H1 (cell line): ENCODE results near the gene UBR3. TPM values are rescaled to one million over a fixed set of nuclear protein-coding genes. Genes with fewer than 3 reads are reported as not detected.

ENCODE experiments used
- NANOG ChIP-seq: IDR thresholded peaks from 2 replicates; pipeline ENCODE4 v1.6.1; 2011; ENCODE audit warnings: low read length, low read depth, mild to moderate bottlenecking, inconsistent platforms; ENCODE audit not compliant: insufficient read depth, poor library complexity, severe bottlenecking
- RNF2 ChIP-seq: fragments of 200-900, 300-1000 bp; sonication (generic); IDR thresholded peaks from 2 replicates; pipeline ENCODE4 v1.7.1; 2016; ENCODE audit warnings: borderline replicate concordance, low read depth, mild to moderate bottlenecking, antibody characterized with exemption, low read length; ENCODE audit not compliant: poor library complexity, severe bottlenecking; ENCODE audit errors: missing control alignments
- SUZ12 ChIP-seq: fragments of 200-600 bp; sonication (generic); IDR thresholded peaks from 2 replicates; pipeline ENCODE4 v1.6.1; 2012; ENCODE audit warnings: mild to moderate bottlenecking, inconsistent platforms, low read length, moderate library complexity, mixed read lengths
- TEAD4 ChIP-seq: IDR thresholded peaks from 2 replicates; pipeline ENCODE4 v1.6.1; 2012; ENCODE audit warnings: low read depth, low read length, inconsistent platforms, mixed read lengths
- polyA plus RNA-seq, 7 experiments: library from polyadenylated mRNA; depleted of rRNA in 3 of 7; stranded (reverse) in 5 of 7; unstranded in 2 of 7; fragments of >200 nt in 5 of 7; fragments of 200-250 nt in 2 of 7; gene quantifications; 1 replicate in 5 of 7; 2 replicates in 1 of 7; 4 replicates in 1 of 7; pipeline versions ENCODE4 v1.2.1 to v1.2.3, GENCODE V29; 2011 to 2013; ENCODE audit warnings: missing spikeins in 2 of 7, mixed read lengths in 2 of 7
- total RNA-seq: library from RNA; stranded (reverse); fragmentation: NEBNext Ultra II Directional; extraction: Animal tissue kit (Norgen Biotek cat#: 25700); gene quantifications from 2 replicates; pipeline ENCODE4 v1.2.1, GENCODE V29; 2021
- TF ChIP-seq, protein P1 (sequence below): fragments of 300-600 bp; sonication (generic); IDR thresholded peaks from 2 replicates; pipeline ENCODE4 v1.7.1; 2012; ENCODE audit warnings: low read length, moderate library complexity, mild to moderate bottlenecking, inconsistent platforms; ENCODE audit not compliant: insufficient replicate concordance

The UBR3 gene
- total and polyA plus RNA-seq, 2 of the 8 experiments (the other 6 are each of a cell fraction or from before 2014, with no cell fraction given) = 3.7 to 17.7 TPM

DNA sequence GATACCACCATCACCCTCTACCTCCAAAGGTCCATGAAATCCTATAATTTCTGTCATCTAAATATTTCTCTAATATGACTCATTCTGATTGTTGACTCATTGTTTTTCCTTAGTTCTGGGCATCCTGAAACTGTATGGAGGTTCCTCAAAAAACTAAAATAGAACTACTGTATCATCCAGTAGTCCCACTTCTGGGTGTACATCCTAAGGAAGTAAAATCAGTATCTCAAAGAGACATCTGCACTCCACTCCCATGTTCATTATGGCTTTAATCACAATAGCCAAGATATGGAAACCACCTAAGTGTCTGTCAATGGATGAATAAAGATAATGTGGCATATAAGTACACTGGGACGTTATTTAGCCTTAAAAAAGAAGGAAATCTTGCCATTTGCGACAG lies 224.9 kb downstream of the UBR3 start (continued):
- TF ChIP-seq, protein P1, sequence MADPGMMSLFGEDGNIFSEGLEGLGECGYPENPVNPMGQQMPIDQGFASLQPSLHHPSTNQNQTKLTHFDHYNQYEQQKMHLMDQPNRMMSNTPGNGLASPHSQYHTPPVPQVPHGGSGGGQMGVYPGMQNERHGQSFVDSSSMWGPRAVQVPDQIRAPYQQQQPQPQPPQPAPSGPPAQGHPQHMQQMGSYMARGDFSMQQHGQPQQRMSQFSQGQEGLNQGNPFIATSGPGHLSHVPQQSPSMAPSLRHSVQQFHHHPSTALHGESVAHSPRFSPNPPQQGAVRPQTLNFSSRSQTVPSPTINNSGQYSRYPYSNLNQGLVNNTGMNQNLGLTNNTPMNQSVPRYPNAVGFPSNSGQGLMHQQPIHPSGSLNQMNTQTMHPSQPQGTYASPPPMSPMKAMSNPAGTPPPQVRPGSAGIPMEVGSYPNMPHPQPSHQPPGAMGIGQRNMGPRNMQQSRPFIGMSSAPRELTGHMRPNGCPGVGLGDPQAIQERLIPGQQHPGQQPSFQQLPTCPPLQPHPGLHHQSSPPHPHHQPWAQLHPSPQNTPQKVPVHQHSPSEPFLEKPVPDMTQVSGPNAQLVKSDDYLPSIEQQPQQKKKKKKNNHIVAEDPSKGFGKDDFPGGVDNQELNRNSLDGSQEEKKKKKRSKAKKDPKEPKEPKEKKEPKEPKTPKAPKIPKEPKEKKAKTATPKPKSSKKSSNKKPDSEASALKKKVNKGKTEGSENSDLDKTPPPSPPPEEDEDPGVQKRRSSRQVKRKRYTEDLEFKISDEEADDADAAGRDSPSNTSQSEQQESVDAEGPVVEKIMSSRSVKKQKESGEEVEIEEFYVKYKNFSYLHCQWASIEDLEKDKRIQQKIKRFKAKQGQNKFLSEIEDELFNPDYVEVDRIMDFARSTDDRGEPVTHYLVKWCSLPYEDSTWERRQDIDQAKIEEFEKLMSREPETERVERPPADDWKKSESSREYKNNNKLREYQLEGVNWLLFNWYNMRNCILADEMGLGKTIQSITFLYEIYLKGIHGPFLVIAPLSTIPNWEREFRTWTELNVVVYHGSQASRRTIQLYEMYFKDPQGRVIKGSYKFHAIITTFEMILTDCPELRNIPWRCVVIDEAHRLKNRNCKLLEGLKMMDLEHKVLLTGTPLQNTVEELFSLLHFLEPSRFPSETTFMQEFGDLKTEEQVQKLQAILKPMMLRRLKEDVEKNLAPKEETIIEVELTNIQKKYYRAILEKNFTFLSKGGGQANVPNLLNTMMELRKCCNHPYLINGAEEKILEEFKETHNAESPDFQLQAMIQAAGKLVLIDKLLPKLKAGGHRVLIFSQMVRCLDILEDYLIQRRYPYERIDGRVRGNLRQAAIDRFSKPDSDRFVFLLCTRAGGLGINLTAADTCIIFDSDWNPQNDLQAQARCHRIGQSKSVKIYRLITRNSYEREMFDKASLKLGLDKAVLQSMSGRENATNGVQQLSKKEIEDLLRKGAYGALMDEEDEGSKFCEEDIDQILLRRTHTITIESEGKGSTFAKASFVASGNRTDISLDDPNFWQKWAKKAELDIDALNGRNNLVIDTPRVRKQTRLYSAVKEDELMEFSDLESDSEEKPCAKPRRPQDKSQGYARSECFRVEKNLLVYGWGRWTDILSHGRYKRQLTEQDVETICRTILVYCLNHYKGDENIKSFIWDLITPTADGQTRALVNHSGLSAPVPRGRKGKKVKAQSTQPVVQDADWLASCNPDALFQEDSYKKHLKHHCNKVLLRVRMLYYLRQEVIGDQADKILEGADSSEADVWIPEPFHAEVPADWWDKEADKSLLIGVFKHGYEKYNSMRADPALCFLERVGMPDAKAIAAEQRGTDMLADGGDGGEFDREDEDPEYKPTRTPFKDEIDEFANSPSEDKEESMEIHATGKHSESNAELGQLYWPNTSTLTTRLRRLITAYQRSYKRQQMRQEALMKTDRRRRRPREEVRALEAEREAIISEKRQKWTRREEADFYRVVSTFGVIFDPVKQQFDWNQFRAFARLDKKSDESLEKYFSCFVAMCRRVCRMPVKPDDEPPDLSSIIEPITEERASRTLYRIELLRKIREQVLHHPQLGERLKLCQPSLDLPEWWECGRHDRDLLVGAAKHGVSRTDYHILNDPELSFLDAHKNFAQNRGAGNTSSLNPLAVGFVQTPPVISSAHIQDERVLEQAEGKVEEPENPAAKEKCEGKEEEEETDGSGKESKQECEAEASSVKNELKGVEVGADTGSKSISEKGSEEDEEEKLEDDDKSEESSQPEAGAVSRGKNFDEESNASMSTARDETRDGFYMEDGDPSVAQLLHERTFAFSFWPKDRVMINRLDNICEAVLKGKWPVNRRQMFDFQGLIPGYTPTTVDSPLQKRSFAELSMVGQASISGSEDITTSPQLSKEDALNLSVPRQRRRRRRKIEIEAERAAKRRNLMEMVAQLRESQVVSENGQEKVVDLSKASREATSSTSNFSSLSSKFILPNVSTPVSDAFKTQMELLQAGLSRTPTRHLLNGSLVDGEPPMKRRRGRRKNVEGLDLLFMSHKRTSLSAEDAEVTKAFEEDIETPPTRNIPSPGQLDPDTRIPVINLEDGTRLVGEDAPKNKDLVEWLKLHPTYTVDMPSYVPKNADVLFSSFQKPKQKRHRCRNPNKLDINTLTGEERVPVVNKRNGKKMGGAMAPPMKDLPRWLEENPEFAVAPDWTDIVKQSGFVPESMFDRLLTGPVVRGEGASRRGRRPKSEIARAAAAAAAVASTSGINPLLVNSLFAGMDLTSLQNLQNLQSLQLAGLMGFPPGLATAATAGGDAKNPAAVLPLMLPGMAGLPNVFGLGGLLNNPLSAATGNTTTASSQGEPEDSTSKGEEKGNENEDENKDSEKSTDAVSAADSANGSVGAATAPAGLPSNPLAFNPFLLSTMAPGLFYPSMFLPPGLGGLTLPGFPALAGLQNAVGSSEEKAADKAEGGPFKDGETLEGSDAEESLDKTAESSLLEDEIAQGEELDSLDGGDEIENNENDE = no peak
- no peak for TF ChIP-seq RNF2
- no peak for TF ChIP-seq NANOG
- no peak for TF ChIP-seq SUZ12
- no peak for TF ChIP-seq TEAD4
- TF ChIP-seq, all 59 proteins: peak for 0
